Suprapubic skin (tissue), 4 donors: ENCODE measurements around the gene OR51B6. TPM values are rescaled to one million over a fixed set of nuclear protein-coding genes. Genes with fewer than 3 reads are reported as not detected.
"Not testable (repeated sequence)": the region's sequence is repeated elsewhere in the genome, so short reads cannot be mapped to it uniquely, and the experiment has no call there.

Experiments
- DNase-seq, 2 donors: peaks; one replicate each; pipeline ENCODE4 v3.0.0-alpha.2; 2019; ENCODE audit warnings: low spot score in 2 of 2
- H3K27ac ChIP-seq: fragments of 200-600 bp; sonication (generic); one replicate; pipeline ENCODE4 v1.5.1; 2019
- H3K27me3 ChIP-seq: fragments of 200-600 bp; sonication (generic); one replicate; pipeline ENCODE4 v1.5.1; 2019
- H3K36me3 ChIP-seq: fragments of 200-600 bp; sonication (generic); one replicate; pipeline ENCODE4 v1.5.1; 2019
- H3K4me1 ChIP-seq: fragments of 200-600 bp; sonication (generic); one replicate; pipeline ENCODE4 v1.5.1; 2019
- H3K4me3 ChIP-seq: fragments of 200-600 bp; sonication (generic); one replicate; pipeline ENCODE4 v1.5.1; 2019; ENCODE audit warnings: mild to moderate bottlenecking
- H3K9me3 ChIP-seq: fragments of 200-600 bp; sonication (generic); one replicate; pipeline ENCODE4 v1.5.1; 2019
- CTCF ChIP-seq, 2 donors: fragments of 200-600 bp in 1 of 2; fragments of 450-650 bp in 1 of 2; sonication (generic) in 1 of 2; IDR thresholded peaks; one replicate each; pipeline ENCODE4 v1.5.1; 2016 to 2019; ENCODE audit warnings: antibody characterized with exemption in 2 of 2, mild to moderate bottlenecking in 1 of 2, moderate library complexity in 1 of 2
- EP300 ChIP-seq: sonication (generic); formaldehyde crosslinking; IDR thresholded peaks from one replicate; pipeline ENCODE4 v1.6.1; 2017; ENCODE audit warnings: antibody characterized with exemption
- POLR2A ChIP-seq, 2 donors: fragments of 450-650 bp; IDR thresholded peaks; one replicate each; pipeline ENCODE4 v1.6.1; 2017; ENCODE audit warnings: antibody characterized with exemption in 2 of 2, mild to moderate bottlenecking in 2 of 2, moderate library complexity in 2 of 2
- POLR2AphosphoS5 ChIP-seq, 3 donors: sonication (generic); formaldehyde crosslinking; IDR thresholded peaks; one replicate each; pipeline ENCODE4 v1.6.1; 2017; ENCODE audit warnings: antibody characterized with exemption in 3 of 3
- WGBS: methylation state at CpG from one replicate; pipeline ENCODE4 v1.1.5; 2018; 5-methylcytosine and 5-hydroxymethylcytosine counted together
- total RNA-seq, 4 donors: library from RNA; depleted of rRNA; stranded (reverse); fragments of >200 nt; gene quantifications; one replicate each; pipeline ENCODE4 v1.1.0, GENCODE V29; 2016

The OR51B6 gene
- total RNA-seq, 4 donors from 2014 or later = not detected

- no peaks in the 10 kb centered on the region for H3K27me3 ChIP-seq
- H3K9me3 ChIP-seq = no peaks in the 10 kb centered on the region
- no peaks in the 10 kb centered on the region for H3K4me1 ChIP-seq
- no peaks in the 10 kb centered on the region for H3K36me3 ChIP-seq
- 80% methylated on average over 1 of the region's 1 CpG for WGBS
- no peak overlapping the region for H3K27ac ChIP-seq
- H3K4me3 ChIP-seq = no peak overlapping the region
- no peak for DNase-seq
- TF ChIP-seq POLR2AphosphoS5 (IDR thresholded peaks at IDR 0.05) (no peak), CTCF (IDR thresholded peaks at IDR 0.05) (no peak), POLR2A (IDR thresholded peaks at IDR 0.05) (no peak), EP300 (no peak)
These were observed 11.5 kb upstream of the OR51B6 start for GRCh38 chr11:5339771-5340322.

GRCh38 chr11:5343474-5344335 lies 7.6 kb upstream of the OR51B6 start, which contains the start of gene OR51B5:
TSS of gene OR51B5 (minus strand) at chr11:5343524. CDS start at chr11:5343524, 0 bp downstream.
- TF ChIP-seq POLR2AphosphoS5 (IDR thresholded peaks at IDR 0.05) (no peak), EP300 (no peak), POLR2A (IDR thresholded peaks at IDR 0.05) (no peak), CTCF (IDR thresholded peaks at IDR 0.05) (no peak)
- DNase-seq = no peak
- Histone ChIP-seq H3K27ac (no peak within 1 kb of the TSS), H3K27me3 (no peaks in the 10 kb centered on the region), H3K9me3 (no peaks in the 10 kb centered on the region), H3K36me3 (no peaks in the 10 kb centered on the region), H3K4me3 (no peak within 1 kb of the TSS), H3K4me1 (no peaks in the 10 kb centered on the region)
- 73% methylated on average over 6 of the region's 6 CpGs for WGBS

GRCh38 chr11:5345831-5346230 lies 5.5 kb upstream of the OR51B6 start:
- Histone ChIP-seq H3K27me3 (no peaks in the 10 kb centered on the region), H3K27ac (no peak overlapping the region), H3K9me3 (no peaks in the 10 kb centered on the region), H3K36me3 (no peaks in the 10 kb centered on the region), H3K4me3 (no peak overlapping the region), H3K4me1 (no peaks in the 10 kb centered on the region)
- DNase-seq = no peak
- 73% methylated on average over 3 of the region's 3 CpGs for WGBS
- no peak for TF ChIP-seq POLR2AphosphoS5 (IDR thresholded peaks at IDR 0.05)
- TF ChIP-seq POLR2A (IDR thresholded peaks at IDR 0.05) = no peak
- no peak for TF ChIP-seq CTCF (IDR thresholded peaks at IDR 0.05)
- TF ChIP-seq EP300 = no peak

- no peak for DNase-seq
- no peak overlapping the region for H3K4me3 ChIP-seq
- no peak overlapping the region for H3K27ac ChIP-seq
- TF ChIP-seq POLR2AphosphoS5 (IDR thresholded peaks at IDR 0.05) = no peak
- TF ChIP-seq CTCF (IDR thresholded peaks at IDR 0.05) = no peak
- no peak for TF ChIP-seq POLR2A (IDR thresholded peaks at IDR 0.05)
- TF ChIP-seq EP300 = no peak
- no peaks in the 10 kb centered on the region for H3K36me3 ChIP-seq
- H3K9me3 ChIP-seq = no peaks in the 10 kb centered on the region
- WGBS = 40% methylated on average over 3 of the region's 3 CpGs
- no peaks in the 10 kb centered on the region for H3K27me3 ChIP-seq
- H3K4me1 ChIP-seq = no peaks in the 10 kb centered on the region
These were observed 2.6 kb upstream of the OR51B6 start for GRCh38 chr11:5348551-5349194.

GRCh38 chr11:5349550-5349949 lies 1.8 kb upstream of the OR51B6 start:
- Histone ChIP-seq H3K4me1 (no peaks in the 10 kb centered on the region), H3K36me3 (no peaks in the 10 kb centered on the region), H3K9me3 (no peaks in the 10 kb centered on the region), H3K27me3 (no peaks in the 10 kb centered on the region), H3K4me3 (no peak overlapping the region), H3K27ac (no peak overlapping the region)
- TF ChIP-seq POLR2AphosphoS5 (IDR thresholded peaks at IDR 0.05) = no peak
- no peak for TF ChIP-seq CTCF (IDR thresholded peaks at IDR 0.05)
- TF ChIP-seq POLR2A (IDR thresholded peaks at IDR 0.05) = no peak
- 33% methylated on average over 1 of the region's 1 CpG for WGBS
- no peak for DNase-seq

GRCh38 chr11:5356031-5356430 lies 4.7 kb downstream of the OR51B6 start:
- not testable (repeated sequence) for H3K9me3 ChIP-seq, H3K4me1 ChIP-seq, DNase-seq, H3K4me3 ChIP-seq, H3K27me3 ChIP-seq, H3K36me3 ChIP-seq, H3K27ac ChIP-seq
- 87% methylated on average over 5 of the region's 5 CpGs for WGBS
